ENCODE data around the gene UPF2.

GRCh38 chr10:11899067-11899876, 143.3 kb downstream of the UPF2 start:
- TF ChIP-seq CEBPZ (IDR thresholded peaks at IDR 0.05; ENCODE audit: low read length), result no peak
- TF ChIP-seq EHMT2 (IDR thresholded peaks at IDR 0.05; ENCODE audit: borderline replicate concordance, low read depth, low read length), result no peak
